NCI-H2196 (cell line): Measurements from ENCODE around the gene ELOA.
"Not testable (repeated sequence)": the region's sequence is repeated elsewhere in the genome, so short reads cannot be mapped to it uniquely, and the experiment has no call there.

Source experiments
- DNase-seq: peaks from one replicate; lab custom pipeline; 2025; ENCODE audit not compliant: unreplicated experiment; lab: John Stamatoyannopoulos, UW

Gene ELOA

DNA sequence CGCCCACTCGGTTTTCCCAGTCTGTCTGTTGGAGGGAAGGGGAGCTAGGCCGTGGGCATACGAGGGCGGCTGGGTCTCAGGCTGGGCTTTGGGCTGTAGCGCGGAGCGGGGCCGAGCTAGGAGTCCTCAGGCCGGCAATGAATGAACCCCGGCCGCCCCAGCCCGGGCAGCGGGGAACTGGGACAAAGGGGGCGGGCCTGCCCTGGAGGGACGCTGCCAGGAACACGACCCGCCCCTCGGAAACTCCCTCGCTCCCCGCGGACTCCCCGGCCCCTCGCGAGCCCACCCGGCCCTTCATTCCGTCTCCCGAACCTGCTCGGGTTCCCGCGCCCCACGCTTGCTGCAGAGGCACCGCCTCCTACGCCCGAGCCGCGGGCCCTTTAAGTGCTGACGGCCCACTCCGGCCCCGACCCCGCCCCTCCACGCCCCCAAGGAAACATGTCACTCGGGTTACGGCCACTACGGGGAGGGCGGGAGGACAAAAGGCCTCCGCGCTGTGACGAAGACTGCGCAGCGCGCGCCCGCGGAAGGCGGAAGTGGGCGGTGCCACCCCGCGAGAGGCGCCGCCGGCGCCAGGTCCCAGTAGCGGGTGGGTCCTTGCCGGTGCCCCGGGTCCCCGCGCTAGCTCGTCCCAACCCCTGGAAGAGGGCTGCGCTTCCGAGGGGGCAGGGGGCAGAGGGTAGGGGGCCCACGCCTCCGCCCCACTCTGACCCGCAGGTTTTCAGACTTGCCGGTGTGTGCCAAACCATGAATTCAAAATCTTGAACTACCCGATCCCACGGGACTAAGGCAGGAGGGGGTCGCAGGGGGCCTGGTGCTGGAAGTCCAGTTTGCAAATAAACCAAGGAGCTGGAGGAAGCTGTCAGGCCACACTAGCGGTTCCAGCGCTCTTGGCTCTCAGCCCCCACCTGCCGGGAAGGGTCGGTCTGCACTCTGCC lies 57.4 kb downstream of the ELOA start, which contains the start of gene GALE:
TSS of gene GALE (minus strand) at position 355 of the 938 bp plus-strand sequence. CDS start 1,747 bp downstream, outside the sequence.
- peak; percentile 92 for DNase-seq

DNA sequence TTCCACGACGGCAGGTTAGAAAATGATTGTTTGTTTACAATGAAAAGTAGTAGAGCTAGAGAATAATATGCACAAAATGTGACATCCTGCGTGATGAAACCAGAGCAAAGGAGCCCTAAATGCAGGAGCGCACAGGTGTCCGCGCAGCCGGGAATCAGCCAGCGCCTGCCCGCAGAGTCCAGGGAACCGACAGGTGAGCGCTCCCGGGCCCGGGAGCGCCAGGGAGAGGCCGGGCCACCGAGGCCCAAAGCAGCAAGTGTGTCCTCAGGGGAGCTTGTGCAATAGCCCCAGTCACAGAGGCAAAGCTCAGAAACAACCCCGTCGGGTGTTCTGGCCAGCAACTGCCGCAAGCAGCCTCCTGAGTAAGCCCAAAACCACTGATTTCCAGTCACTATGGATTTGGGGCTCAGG lies 58.1 kb downstream of the ELOA start:
- no peak for DNase-seq

DNA sequence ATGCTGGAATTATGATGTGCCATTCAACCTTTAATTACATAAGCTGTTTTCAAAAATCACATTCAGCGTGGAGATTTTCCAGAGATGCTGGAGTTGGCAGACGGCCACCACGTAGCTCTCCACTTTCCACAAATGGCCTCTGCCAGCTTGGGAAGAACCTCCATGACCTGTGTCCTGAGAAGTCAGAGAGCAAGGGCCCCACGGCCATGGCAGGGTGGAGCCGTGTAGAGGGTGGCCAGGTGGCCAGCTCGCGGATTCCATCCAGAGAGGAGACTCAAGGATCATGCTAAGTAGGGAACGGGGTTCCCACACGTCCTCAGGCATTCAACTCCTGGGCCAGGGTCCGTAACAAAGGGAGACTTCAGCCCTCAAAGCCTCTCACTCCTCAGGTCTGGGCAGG lies 58.6 kb downstream of the ELOA start:
- DNase-seq: no peak

DNA sequence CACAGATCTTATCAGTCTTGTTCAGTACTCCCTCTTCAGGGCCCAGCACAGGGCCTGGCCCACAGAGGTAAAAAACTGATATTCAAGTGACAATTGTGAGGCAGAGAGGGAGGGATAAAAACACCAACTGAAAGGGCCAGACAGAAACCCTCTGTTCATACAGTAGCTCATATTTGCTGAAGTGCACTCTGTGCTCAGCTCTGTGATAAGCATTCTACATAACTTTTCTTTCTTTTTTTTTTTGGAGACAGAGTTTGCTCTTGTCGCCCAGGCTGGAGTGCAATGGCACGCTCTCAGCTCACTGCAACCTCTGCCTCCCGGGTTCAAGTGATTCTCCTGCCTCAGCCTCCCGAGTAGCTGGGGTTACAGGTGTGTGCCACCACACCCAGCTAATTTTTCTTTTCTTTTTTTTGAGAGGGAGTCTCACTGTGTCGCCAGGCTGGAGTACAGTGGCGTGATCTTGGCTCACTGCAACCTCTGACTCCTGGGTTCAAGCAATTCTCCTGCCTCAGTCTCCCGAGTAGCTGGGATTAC lies 59.6 kb downstream of the ELOA start:
- not testable (repeated sequence) for DNase-seq

DNA sequence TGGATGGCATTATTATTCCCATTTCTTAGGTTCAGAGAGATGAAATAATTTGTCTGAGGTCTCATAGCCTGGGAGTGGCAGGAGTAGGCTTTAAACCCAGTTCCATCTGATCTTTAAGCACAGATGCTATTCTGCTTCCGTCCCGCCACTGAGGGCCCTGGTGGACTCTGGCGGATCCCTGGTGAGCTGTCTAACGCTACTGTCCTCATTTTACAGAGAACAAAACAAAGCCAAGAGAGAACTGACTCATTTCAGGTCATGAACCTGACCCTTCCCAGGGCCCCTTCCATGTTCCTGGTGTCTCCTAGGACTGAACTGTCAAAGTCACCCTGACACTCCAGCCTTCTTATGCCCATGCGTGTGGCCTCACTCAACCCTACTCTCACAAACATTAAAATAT lies 60.4 kb downstream of the ELOA start:
- DNase-seq: no peak

DNA sequence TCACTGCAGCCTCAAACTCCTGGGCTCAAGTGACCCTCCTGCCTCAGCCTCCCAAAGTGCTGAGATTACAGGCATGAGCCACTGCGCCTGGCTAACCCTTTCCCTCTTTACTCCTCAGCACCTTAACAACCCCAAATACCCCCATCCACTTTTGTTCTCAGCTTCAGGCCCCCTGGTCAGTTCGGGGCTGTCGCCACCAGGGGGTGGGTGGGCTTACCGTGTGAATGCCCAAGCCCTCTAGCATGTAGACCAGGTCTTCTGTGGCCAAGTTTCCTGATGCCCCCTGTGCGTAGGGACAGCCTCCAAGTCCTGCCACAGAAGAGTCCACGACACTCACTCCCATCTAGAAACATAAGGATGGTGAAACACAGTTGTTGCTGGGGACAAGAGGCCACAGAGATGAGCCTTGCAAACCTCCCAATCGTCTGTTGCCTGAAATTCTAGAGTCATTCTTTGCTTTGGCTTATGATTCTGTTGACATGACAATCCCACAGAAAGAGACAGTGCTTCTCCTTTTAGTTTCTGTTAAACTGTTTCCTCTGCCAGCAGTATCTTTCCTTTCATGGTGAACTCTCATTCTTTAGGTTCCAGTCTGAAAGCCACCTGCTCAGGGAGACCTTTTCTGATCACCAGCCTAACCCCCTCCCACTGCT lies 61.0 kb downstream of the ELOA start:
- DNase-seq: no peak

DNA sequence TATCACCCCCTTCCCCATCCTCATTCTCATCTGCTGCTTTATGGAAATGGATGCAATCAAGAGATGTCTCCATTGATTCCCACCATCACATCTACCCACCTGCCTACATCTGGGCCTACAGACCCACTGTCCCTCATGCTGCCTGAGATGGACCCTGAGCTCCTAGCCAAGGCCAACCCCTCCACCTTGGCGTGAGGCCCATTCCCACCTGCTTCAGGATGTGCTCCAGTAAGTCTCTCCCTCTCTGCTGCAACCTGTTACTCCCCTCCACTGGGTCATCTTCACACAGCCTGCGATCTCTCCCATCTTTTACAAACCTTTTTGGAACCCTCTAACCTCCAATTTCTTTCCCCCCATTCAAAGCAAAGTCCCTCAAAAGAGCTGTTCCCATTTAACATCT lies 61.8 kb downstream of the ELOA start:
- DNase-seq: no peak

DNA sequence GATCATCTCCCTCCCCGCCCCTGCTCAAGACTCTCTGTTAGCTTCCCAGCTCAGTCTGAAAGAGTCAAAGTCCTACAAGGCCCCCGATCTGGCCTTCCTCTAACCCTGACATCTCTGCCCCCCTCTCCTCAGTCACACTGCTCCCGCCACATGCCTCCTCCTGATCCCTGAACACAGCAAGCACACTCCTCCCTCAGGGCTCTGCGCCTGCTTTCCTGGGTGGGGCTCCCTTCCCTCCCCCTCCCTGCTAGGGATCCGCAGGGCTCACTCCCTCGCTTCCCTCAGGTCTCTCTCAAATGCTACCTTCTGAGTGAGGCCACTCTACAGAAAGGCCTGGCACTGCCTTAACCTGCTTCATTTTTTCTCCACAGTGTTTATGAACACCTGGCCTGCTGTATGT lies 63.0 kb downstream of the ELOA start:
- no peak for DNase-seq

DNA sequence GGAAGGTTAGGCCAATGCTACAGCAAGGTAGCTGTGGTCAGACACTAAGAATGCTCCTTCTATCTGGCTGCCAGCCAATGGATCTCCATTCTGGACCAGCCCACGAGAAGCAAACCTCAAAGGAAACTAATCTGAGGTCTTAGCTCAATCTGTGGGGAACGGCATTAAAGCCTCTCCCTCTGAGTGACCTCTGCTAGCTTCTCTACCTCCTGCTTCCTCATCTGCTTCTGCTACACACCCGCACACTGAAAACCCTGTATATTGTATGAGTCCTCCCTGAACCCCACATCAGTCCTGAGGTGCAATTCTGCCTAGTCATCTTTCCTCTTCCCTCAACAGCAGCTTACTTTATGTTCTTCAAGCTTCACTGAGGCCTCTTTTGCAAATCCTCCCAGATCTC lies 64.2 kb downstream of the ELOA start:
- DNase-seq: no peak

DNA sequence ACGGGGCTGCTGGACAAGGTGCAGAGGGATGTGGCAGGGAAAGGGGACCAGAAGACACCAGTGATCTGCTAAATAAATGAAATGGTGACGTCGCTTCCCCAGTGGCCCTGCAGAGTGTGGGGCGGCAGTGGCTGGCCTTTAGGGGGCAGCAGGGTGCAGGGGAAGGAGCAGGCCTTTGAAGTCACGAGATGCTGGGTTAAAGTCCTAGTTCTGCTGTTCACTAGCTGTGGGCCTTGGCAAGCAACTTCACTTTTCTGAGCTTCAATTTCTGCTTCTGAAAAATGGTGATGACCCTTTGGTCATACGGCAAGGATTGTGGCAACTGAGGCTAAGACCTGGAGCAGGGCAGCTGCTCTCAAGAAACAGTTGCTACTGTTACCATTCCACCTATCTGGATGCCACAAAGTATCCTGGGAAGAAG lies 66.5 kb downstream of the ELOA start:
- peak; percentile 72 for DNase-seq

DNA sequence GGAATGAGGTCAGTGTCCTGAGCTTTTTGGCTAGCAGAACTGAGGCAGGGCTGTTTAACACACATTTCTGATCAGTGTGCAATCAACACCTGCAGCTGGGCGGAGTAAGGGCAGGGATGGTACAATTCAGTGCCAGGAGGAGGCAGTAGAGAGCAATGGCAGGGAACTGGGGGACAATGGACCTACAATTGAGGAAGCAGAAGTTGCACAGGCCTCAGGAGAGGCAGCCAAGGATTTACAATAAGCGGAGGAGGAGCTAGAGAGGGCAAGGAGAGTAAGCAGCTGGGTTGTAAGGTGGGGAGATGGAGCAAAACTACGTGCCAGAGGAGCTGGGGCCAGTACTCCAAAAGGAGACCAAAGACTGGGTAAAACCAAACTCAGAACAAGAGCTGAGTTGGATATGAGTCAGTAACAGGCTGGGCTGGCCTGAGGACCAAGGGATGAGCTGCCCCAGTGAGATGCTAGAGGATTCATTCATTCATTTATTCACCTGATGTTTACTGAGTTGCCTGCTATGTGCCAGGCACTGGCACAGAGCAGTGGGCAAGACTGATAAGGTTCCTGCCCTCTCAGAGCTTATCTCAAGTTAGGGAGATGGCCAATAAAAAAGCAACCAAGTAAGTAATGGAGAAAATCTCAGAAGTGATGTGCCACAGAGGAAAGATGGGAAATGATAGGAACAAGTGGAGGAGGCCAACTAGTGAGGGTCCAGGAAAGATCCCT lies 67.7 kb downstream of the ELOA start:
- DNase-seq: peak; percentile 27
